ENCODE data around the gene TMEM231.
"Not testable (repeated sequence)": the region's sequence is repeated elsewhere in the genome, so short reads cannot be mapped to it uniquely, and the experiment has no call there.

The TMEM231 gene

GRCh38 chr16:75534560-75535205, 21.4 kb downstream of the TMEM231 start:
- in situ Hi-C loops (cut with MboI; ENCODE audit: low sequenced_read_pairs), result no loop called here

- in situ Hi-C loops (cut with MboI; ENCODE audit: low sequenced_read_pairs), result no loop called here
Observed at GRCh38 chr16:75532791-75533190, 23.3 kb downstream of the TMEM231 start.

GRCh38 chr16:75532142-75532765, 23.8 kb downstream of the TMEM231 start:
- in situ Hi-C loops (cut with MboI; ENCODE audit: low sequenced_read_pairs), result no loop called here

- in situ Hi-C loops (cut with MboI; ENCODE audit: low sequenced_read_pairs), result no loop called here
Observed at GRCh38 chr16:75529959-75530358, 26.1 kb downstream of the TMEM231 start.

- in situ Hi-C loops (cut with MboI; ENCODE audit: low sequenced_read_pairs), result no loop called here
Observed at GRCh38 chr16:75529056-75529905, 26.8 kb downstream of the TMEM231 start.

- in situ Hi-C loops (cut with MboI; ENCODE audit: low sequenced_read_pairs), result no loop called here
Observed at GRCh38 chr16:75527825-75528299, 28.2 kb downstream of the TMEM231 start.

GRCh38 chr16:75526032-75526790, 29.8 kb downstream of the TMEM231 start:
- in situ Hi-C loops (cut with MboI; ENCODE audit: low sequenced_read_pairs), result no loop called here

GRCh38 chr16:75519175-75519574, 36.9 kb downstream of the TMEM231 start:
- in situ Hi-C loops (cut with MboI; ENCODE audit: low sequenced_read_pairs), result no loop called here

- in situ Hi-C loops (cut with MboI; ENCODE audit: low sequenced_read_pairs), result not testable (repeated sequence)
Observed at GRCh38 chr16:75516189-75516966, 39.7 kb downstream of the TMEM231 start.

GRCh38 chr16:75514296-75514695, 41.8 kb downstream of the TMEM231 start:
- in situ Hi-C loops (cut with MboI; ENCODE audit: low sequenced_read_pairs), result no loop called here

GRCh38 chr16:75506574-75506973, 49.5 kb downstream of the TMEM231 start:
- in situ Hi-C loops (cut with MboI; ENCODE audit: low sequenced_read_pairs), result no loop called here

GRCh38 chr16:75506107-75506506, 49.9 kb downstream of the TMEM231 start:
- in situ Hi-C loops (cut with MboI; ENCODE audit: low sequenced_read_pairs), result no loop called here

- in situ Hi-C loops (cut with MboI; ENCODE audit: low sequenced_read_pairs), result no loop called here
Observed at GRCh38 chr16:75503801-75504200, 52.3 kb downstream of the TMEM231 start.

- in situ Hi-C loops (cut with MboI; ENCODE audit: low sequenced_read_pairs), result no loop called here
Observed at GRCh38 chr16:75502916-75503605, 53.0 kb downstream of the TMEM231 start.

- in situ Hi-C loops (cut with MboI; ENCODE audit: low sequenced_read_pairs), result not testable (repeated sequence)
Observed at GRCh38 chr16:75501820-75502219, 54.2 kb downstream of the TMEM231 start.

- in situ Hi-C loops (cut with MboI; ENCODE audit: low sequenced_read_pairs), result no loop called here
Observed at GRCh38 chr16:75501359-75501758, 54.7 kb downstream of the TMEM231 start.

- in situ Hi-C loops (cut with MboI; ENCODE audit: low sequenced_read_pairs), result not testable (repeated sequence)
Observed at GRCh38 chr16:75498605-75499322, 57.3 kb downstream of the TMEM231 start.

GRCh38 chr16:75497558-75497957, 58.5 kb downstream of the TMEM231 start:
- in situ Hi-C loops (cut with MboI; ENCODE audit: low sequenced_read_pairs), result no loop called here

GRCh38 chr16:75495076-75495674, 60.9 kb downstream of the TMEM231 start, which contains the start of gene CHST6:
Gene CHST6, minus strand, starts transcription at chr16:75495441. Its CDS starts 15,613 bp downstream, at chr16:75479828.
- in situ Hi-C loops (cut with MboI; ENCODE audit: low sequenced_read_pairs), result no loop called here
